Activated T-cell treated with anti-CD3 and anti-CD28 coated beads, Interleukin-2, amount 50 U/mL, for 4 hours (primary cell): ENCODE results near the gene SNX33. TPM values are rescaled to one million over a fixed set of nuclear protein-coding genes. Genes with fewer than 3 reads are reported as not detected.
"Not testable (repeated sequence)": the region's sequence is repeated elsewhere in the genome, so short reads cannot be mapped to it uniquely, and the experiment has no call there.

Source experiments
- ATAC-seq, 2 donors: fragments of 200-7000 bp; cut with Tn5 transposase; one replicate each; pipeline ENCODE4 v1.10.0; 2021
- DNase-seq: peaks from one replicate; pipeline ENCODE4 v3.0.0-alpha.2; 2020
- H3K27me3 Mint-ChIP-seq: one replicate; pipeline ENCODE4 v1.8.0; 2021; ENCODE audit warnings: low read depth, mixed read lengths
- H3K36me3 Mint-ChIP-seq: one replicate; pipeline ENCODE4 v1.8.0; 2022; ENCODE audit warnings: mixed read lengths; ENCODE audit not compliant: insufficient read depth
- H3K4me1 Mint-ChIP-seq: one replicate; pipeline ENCODE4 v1.8.0; 2021; ENCODE audit warnings: low read depth, mixed read lengths
- H3K4me3 Mint-ChIP-seq: one replicate; pipeline ENCODE4 v1.8.0; 2021; ENCODE audit warnings: mild to moderate bottlenecking, moderate library complexity, mixed read lengths
- H3K9me3 Mint-ChIP-seq: one replicate; pipeline ENCODE4 v1.8.0; 2021; ENCODE audit warnings: mixed read lengths
- total RNA-seq, 3 donors: library from RNA; stranded (reverse); gene quantifications; one replicate each; pipeline ENCODE4 v1.2.1, GENCODE V29; 2021

SNX33 gene
- total RNA-seq, 3 donors from 2014 or later: 2.4 to 3.4 (median 2.5) TPM

DNA sequence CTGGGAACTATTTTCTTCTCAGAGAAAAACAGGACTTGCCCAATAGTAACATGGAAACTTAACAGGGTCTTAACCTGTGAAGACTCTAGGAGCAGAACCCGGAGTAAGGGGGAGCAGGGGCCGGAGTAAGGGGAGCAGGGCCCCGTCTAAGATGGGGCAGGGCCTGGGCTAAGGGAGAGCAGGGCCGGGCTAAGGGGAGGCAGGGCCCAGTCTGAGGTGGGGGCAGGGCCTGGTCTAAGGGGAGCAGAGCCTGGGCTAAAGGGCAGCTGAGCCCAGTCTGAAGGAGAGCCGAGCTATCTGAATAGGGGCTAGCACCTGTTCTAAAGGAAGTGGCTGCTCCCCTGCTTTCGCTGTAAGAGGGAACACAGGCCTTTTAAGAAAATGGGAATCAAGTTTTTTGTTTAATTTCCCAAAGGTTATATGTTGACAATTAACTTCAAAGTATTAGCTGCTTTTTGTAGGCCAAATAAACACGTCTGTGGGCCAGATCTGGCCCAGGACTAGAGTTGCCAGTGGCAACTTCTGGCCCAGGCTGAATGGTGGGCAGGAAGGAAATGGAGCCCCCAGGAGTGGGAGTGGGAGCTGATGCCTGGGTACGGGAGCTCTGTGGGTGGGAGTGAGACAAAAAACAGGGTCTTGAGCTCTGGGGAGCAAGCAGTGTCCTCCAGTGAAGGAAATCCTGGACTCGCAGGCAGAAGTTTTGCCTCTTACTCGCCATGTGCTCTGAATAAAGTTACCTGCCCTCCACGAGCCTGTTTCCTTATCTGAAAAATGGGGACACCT is 32.5 kb downstream of the SNX33 start:
- ATAC-seq: no peak
- Mint-ChIP-seq H3K4me1 (no peaks in the 10 kb centered on the region), H3K36me3 (no peaks in the 10 kb centered on the region), H3K4me3 (no peak overlapping the region), H3K9me3 (no peaks in the 10 kb centered on the region), H3K27me3 (no peaks in the 10 kb centered on the region)
- no peak for DNase-seq

DNA sequence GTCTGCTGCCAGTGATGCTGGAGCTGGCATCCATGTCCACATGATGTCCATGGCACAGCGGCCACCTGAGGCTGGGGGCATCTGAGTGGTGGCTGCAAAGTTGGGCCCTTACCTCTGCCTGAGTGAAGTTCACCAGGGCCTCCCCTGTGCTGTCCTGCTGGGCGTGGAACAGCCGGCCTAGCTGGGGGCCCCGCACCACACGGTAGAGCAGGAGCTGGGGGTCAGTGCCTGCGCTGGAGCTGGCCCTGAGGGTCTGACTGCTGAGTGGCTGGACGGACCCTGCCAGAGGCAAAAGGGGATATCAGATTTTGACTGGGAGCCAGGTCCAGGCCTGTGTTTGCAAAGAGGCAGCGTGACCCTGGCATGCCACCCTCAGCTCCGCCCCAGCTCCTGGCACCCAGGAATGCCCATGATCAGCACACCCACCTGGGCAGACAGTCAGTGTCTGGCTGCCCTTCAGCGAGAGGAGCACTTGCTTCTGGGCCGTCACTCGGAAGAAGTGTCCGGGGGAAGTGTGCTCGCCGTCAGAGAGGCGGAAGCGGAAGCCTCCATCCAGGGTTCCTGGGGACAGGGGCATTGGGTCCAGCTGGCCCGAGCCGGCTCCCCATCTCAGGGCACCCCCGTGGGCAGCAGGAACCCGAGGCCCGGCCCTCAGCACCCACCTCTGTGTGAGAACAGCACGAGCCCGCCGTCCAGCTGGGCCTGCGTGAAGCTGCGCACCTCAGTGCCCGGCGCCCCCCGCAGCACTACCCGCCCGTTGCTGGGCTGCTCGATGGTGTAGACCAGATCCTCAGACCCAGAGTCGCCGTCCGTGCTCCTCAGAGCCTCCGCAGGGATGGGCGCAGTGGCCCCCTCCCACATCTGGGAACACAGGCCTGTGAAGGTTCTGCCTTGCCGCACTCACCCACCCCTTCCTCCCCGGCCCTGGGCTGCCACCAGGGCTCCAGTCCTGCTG is 34.7 kb downstream of the SNX33 start:
- Mint-ChIP-seq H3K9me3 (no peaks in the 10 kb centered on the region), H3K27me3 (no peaks in the 10 kb centered on the region), H3K4me1 (no peaks in the 10 kb centered on the region), H3K36me3 (no peaks in the 10 kb centered on the region), H3K4me3 (no peak overlapping the region)
- DNase-seq (no peak), ATAC-seq (no peak)

DNA sequence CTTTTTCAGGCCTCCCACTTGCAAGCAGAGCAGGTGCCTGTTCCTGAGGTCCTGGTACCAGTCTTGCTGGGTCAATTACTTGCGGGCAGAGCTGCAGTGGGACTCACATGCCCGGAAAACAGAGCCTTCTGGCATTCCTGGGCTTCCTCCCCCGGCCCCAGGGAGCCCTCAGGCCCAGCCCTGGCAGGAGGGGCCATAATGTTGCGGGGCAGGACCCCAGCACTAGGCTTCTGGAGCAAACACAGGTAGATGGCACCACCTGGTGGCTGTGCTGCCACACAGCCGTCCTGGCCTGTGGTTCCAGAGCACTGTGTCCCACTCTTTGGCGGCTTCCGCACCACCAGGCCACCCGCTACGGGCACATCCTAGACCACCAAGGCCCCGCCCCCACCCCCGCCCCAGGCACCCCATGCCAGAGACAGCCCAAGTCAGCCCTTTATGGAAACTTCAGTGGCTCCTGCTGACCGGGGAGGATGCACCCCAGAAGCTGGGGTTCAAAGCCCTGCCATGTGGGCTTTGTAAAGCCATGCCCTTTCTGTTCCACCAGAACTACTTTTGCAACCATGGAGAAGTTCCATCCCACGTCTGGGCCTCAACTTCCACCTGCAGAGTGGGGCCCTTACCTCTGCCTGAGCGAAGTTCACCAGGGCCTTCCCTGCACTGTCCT is 36.1 kb downstream of the SNX33 start:
- not testable (repeated sequence) for H3K27me3 Mint-ChIP-seq, H3K4me1 Mint-ChIP-seq, H3K9me3 Mint-ChIP-seq, H3K36me3 Mint-ChIP-seq, H3K4me3 Mint-ChIP-seq
- DNase-seq (peak; percentile 63), ATAC-seq (peak; percentile 87 to 90)

DNA sequence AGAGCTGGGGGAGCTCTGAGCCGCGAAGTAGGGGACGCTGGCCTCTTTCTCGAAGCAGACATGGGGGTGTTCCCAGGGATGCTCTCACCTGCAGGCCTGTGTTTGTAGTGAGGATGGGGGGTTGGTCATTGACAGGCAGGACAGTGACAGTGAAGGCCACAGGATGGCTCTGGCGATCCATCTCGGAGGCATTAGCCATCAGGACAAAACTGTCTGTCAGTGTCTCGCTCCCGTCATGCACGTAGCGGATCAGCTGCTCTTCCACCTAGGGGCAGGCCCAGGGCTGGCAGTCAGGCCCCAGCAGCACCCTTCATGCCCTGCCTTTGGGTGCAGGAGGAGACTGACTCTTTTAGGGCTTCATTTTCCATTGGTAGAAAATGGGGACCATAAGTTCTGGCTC is 36.9 kb downstream of the SNX33 start:
- ATAC-seq (no peak), DNase-seq (no peak)
- H3K4me3 Mint-ChIP-seq: no peak overlapping the region
- H3K4me1 Mint-ChIP-seq: no peaks in the 10 kb centered on the region
- H3K27me3 Mint-ChIP-seq: no peaks in the 10 kb centered on the region
- no peaks in the 10 kb centered on the region for H3K36me3 Mint-ChIP-seq
- H3K9me3 Mint-ChIP-seq: no peaks in the 10 kb centered on the region

DNA sequence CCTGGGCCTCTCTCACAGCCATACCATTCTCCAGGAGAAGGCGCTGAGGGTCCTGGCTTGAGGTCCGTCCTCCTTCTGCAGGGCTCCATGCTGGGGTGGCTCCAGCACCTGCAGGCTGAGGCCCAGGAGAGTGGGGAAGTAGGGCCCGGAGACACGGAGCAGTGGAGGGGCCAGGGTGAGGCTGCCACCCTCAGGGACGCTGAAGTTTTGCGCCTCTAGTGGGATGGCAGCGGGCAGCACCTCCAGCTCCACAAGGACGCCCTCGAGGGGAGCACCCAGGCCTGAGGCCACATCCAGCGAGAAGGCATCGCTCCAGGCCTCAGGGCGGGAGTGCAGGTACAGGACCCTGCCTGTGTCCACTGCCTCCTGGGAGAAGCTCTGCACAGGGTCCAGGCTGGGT is 37.5 kb downstream of the SNX33 start:
- H3K9me3 Mint-ChIP-seq: no peaks in the 10 kb centered on the region
- no peaks in the 10 kb centered on the region for H3K27me3 Mint-ChIP-seq
- H3K36me3 Mint-ChIP-seq: no peaks in the 10 kb centered on the region
- no peaks in the 10 kb centered on the region for H3K4me1 Mint-ChIP-seq
- ATAC-seq (no peak), DNase-seq (no peak)
- H3K4me3 Mint-ChIP-seq: no peak overlapping the region

DNA sequence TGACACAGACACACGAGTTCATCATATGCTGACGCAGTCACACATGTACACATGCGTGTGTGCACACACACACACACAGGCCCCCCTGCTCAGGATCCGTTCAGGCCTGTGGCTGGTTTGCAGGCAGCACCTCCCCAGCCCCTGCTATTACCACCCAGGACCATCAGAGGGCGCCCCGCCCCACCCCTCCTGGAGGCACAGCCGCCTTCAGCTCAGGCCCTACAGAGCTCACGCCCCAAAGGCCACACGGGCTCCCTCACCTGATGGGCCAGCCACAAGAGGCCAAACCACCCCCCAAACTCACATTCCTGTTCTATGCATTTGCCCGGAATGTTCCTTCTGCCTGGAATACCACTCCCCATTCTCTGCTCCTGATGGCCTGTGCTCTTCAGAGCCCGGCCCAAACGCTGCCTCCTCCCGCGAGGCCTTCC is 38.5 kb downstream of the SNX33 start:
- H3K36me3 Mint-ChIP-seq, H3K9me3 Mint-ChIP-seq, H3K4me1 Mint-ChIP-seq, H3K4me3 Mint-ChIP-seq, H3K27me3 Mint-ChIP-seq: not testable (repeated sequence)
- ATAC-seq (peak; percentile 77 to 78), DNase-seq (peak; percentile 72)

DNA sequence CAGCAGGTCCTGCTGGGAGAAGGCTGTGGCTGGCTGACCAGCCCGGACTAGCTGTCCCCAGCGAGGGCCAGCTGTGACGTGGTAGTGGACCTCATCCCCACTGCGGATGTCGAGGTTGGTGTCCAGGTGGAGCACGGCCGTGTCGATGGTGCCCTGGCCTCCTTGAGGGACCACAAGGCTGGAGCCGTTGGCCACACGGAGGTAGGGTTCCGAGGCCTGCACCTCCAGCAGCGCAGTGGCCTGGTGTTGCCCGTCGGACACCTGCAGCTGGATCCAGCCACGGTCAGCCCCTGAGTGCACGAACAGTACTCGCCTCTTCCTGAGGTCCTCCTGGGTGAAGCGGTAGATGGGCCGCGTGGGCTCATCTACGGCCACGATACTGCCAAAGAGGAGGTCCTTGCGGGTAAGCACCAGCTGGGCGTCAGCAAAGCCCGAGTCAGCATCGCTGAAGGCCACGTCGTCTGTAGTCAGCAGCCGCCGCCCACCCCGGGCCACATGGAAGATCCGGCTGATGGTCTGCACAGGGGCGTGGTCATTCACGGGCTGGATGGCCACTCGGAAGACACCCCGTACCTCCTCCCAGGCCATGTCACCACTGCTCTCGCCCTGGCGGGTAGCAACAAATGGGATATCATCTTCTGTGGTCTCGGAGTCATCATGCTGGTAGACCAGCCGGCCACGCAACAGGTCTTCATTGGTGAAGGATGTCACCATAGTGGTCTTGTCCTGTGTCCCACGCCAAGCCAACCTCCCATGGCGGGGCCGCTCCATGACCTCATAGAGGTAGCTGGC is 40.0 kb downstream of the SNX33 start:
- peaks cover 5% of the 10 kb centered on the region for H3K27me3 Mint-ChIP-seq
- no peaks in the 10 kb centered on the region for H3K36me3 Mint-ChIP-seq
- ATAC-seq: no peak
- no peak overlapping the region for H3K4me3 Mint-ChIP-seq
- H3K4me1 Mint-ChIP-seq: no peaks in the 10 kb centered on the region
- no peak for DNase-seq
- no peaks in the 10 kb centered on the region for H3K9me3 Mint-ChIP-seq

DNA sequence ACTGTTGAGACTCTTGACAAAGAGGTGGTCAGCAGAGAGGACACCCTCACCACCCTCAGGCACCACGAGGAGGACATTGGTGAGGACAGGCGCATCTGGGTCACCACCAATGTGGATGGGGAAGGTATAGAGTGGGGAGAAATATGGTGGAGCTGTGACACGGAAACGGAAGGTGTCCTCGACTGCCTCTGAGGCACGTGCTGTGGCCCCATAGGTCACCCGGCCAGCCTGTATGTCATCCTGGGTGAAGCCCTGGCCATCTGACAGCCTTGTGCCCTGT is 40.5 kb downstream of the SNX33 start:
- peaks cover 7% of the 10 kb centered on the region for H3K27me3 Mint-ChIP-seq
- H3K36me3 Mint-ChIP-seq: no peaks in the 10 kb centered on the region
- DNase-seq: no peak
- no peaks in the 10 kb centered on the region for H3K9me3 Mint-ChIP-seq
- no peak for ATAC-seq
- H3K4me3 Mint-ChIP-seq: no peak overlapping the region
- no peaks in the 10 kb centered on the region for H3K4me1 Mint-ChIP-seq

DNA sequence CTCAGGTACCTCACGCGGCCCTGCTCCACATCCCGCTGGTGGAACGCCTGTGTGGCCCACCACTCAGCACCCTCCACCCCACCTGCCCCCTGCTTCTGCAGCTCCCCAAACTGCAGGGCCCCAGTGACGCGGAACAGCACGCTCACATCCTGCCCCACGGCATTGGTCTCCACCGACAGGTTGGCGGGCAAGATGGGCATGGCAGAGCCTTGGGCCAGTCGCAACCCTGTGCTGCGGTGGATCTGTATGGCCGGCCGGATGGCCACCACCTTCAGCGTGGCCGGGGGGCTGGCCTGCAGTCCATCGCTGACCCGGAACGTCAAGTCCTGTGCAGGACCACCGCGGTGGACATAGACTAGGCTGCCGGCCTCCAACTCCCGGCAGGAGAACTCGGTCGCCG is 41.1 kb downstream of the SNX33 start:
- H3K27me3 Mint-ChIP-seq: peaks cover 7% of the 10 kb centered on the region
- no peaks in the 10 kb centered on the region for H3K9me3 Mint-ChIP-seq
- ATAC-seq (no peak), DNase-seq (no peak)
- no peaks in the 10 kb centered on the region for H3K4me1 Mint-ChIP-seq
- no peaks in the 10 kb centered on the region for H3K36me3 Mint-ChIP-seq
- no peak overlapping the region for H3K4me3 Mint-ChIP-seq

DNA sequence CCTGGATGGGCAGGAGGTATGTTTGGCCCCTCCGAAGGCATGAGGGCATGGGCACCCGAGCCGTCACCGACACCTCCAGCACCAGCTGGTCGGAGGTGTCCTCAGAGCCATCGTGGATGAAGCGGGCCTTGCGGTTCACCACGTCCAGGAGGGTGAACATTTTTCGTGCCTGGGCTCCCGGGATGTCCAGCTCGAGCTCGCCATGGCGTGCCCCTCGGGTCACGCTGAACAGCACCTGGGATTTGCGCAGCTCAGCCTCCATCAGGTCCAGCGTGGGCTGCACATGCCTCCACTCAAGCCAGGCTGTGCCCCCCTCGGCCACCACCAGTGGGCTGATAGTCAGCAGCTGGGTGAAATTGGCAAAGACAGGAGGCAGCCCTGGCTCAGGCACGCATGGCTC is 41.7 kb downstream of the SNX33 start:
- H3K36me3 Mint-ChIP-seq, DNase-seq, H3K9me3 Mint-ChIP-seq, H3K4me1 Mint-ChIP-seq, H3K27me3 Mint-ChIP-seq, H3K4me3 Mint-ChIP-seq, ATAC-seq: not testable (repeated sequence)

DNA sequence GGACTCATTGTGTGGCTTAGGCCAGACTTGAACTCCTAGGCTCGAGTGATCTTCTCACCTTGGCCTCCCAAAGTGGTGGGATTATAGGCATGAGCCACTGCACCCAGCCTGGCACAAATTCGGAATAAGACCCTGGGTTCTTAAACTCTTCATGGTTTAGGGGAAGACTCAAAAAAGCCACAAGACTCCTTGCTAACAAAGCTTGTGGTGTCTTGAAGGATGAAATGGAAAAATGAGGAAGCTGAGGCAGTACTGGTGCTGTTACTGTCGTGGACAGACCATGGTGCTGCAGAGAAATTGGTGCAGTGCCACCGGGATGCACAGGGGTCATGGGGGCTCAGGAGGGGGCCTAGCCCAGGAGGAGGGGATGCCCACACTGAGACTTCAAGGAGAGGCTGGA is 44.6 kb downstream of the SNX33 start:
- peaks cover 19% of the 10 kb centered on the region for H3K4me1 Mint-ChIP-seq
- not testable (repeated sequence) for H3K9me3 Mint-ChIP-seq, H3K4me3 Mint-ChIP-seq, H3K27me3 Mint-ChIP-seq, DNase-seq, ATAC-seq, H3K36me3 Mint-ChIP-seq

DNA sequence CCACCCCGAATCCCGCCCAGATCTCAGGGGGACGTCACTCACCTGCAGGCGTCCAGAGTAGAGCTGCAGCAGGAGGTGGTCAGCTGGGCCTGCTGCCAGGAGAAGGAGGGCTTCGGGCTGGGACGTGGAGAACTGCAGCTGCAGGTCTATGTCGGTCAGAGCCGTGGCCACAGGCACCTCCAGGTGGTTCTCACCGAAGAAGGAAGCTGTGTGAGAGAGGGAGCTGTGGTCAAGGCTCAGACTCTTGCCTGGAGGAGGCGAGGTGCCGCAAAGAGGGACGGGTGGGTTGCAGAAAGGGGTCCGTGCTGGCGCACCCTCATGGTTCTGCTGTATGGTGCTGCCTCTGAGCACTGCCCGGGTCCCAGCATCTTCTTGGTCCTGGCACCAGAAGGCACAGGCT is 45.3 kb downstream of the SNX33 start:
- ATAC-seq, H3K4me3 Mint-ChIP-seq, H3K36me3 Mint-ChIP-seq, H3K9me3 Mint-ChIP-seq, DNase-seq: not testable (repeated sequence)
- peaks cover 19% of the 10 kb centered on the region for H3K4me1 Mint-ChIP-seq
- H3K27me3 Mint-ChIP-seq: peaks cover 11% of the 10 kb centered on the region

DNA sequence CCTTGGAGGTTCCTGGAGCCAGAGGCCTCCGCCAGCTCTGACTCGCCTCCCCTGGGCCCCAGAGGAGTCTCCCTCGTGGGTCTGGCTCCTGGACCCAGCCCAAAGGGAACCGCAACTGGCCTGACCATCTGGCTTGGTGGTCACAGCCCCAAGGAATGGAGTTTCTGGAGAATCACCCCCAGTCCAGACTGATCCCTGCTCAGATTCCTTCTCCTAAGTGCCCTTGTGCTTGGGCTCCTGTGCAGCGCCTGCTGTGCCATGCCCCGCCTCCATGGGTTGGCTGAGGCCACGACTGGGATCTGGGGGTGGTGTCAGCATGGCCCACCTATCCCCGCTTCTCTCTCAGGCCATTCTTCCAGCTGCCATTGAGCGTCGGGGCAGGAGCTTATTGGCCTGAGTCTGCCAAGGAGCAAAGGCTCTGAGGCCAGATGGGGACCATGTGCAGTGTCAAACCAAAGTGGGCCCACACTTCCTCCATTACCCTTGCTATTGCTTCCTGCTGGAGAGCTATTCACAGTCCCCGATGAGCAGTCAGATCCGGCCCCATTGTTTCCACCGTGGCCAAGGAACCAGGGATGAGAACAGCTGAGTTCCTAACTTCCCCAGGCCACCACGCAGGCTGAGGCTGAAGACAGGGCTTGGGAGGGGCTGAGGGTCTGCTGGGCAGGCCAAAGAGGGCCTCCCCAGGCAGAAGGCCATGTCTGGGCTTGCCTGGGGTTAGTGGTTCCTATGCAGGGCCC is 46.0 kb downstream of the SNX33 start:
- no peak for ATAC-seq
- H3K4me3 Mint-ChIP-seq: no peak overlapping the region
- peaks cover 19% of the 10 kb centered on the region for H3K4me1 Mint-ChIP-seq
- no peaks in the 10 kb centered on the region for H3K36me3 Mint-ChIP-seq
- no peak for DNase-seq
- H3K9me3 Mint-ChIP-seq: no peaks in the 10 kb centered on the region
- peaks cover 11% of the 10 kb centered on the region for H3K27me3 Mint-ChIP-seq
